Esophagus mucosa (tissue), 1 donor: Measurements from ENCODE around the gene DGKI. TPM values are rescaled to one million over a fixed set of nuclear protein-coding genes. Genes with fewer than 3 reads are reported as not detected.
A peak's percentile ranks its signal among the peaks of the same experiment; 100 is the strongest.

Experiments used
- ATAC-seq: fragments of 200-7000 bp; cut with Tn5 transposase; one replicate; pipeline ENCODE4 v1.9.1; 2020
- total RNA-seq: library from RNA; stranded (reverse); gene quantifications from one replicate; pipeline ENCODE4 v1.2.4, GENCODE V29; 2023
- donor health status: DM: yes; HTN: yes; CAD: no.

The DGKI gene
- total RNA-seq, 1 donor from 2014 or later = 0.20 TPM

DNA sequence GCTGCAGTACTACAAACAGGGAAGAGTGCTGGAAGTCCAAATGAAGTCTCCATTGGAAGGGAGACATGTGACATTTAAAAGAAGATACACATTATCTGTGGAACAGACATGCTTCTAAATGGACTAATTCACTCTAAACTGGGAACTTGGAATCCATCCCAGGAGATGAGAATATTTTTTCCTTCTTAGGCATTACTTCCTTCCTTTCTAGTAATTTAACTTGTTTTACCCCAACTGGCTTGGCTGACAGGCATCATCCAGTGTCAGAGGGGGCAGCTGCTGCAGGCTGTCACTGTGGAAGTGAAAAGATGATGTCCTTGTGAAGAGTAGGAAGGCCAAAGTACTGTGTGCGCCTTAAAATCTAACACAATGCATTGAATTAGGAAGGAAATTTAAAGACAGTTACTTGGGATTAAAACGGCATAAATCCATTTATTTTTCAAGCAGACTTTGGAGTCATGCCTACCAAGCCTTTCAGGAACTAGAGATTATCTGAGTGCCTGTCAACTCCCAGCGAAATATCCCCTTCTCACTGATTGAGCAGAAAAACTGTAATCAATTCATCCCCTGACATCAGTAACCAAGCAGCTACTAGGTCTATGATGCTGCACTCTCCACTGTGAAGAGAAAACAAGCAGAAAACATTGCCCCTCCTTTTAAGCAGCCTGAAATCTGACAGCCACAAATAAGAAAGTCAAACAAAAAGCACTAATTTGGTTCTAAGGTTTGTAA lies 161.2 kb downstream of the DGKI start:
- ATAC-seq = no peak

DNA sequence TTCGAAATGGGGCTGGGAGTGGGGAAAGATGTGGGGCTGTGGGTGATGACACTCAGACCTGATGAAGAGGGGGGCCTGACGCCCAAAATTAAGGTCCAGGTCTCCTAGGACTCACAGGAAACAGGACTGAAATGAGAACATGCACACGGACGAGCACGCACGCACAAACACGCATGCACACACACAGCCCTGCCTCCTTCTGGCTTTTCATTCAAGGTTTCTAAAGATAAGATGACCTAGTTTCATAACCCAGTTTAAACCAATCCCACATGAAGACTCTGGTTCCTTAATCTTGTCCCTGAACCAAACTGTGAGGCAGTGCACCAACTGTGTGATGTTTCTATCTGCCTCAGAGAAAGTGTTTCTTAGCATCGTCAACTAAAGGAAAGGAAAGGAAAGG lies 162.0 kb downstream of the DGKI start:
- no peak for ATAC-seq

DNA sequence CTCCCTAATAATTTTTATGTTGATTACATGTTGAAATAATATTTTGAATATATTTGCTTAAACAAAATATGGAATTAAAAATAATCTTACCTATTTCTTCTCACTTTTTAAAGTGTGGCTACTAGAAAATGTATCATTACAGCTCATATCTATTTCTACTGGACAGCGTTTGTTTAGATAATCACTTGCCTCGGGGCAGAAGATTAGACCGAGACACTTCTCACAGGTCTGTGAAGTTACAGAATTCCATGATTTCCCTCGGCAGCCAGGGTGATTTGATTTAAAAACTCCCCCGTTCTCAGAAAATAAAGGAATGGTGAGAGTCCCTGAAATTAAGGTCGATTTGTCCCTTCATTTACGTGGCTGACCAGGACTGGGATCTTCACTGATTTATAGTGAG lies 162.5 kb downstream of the DGKI start:
- ATAC-seq = no peak

DNA sequence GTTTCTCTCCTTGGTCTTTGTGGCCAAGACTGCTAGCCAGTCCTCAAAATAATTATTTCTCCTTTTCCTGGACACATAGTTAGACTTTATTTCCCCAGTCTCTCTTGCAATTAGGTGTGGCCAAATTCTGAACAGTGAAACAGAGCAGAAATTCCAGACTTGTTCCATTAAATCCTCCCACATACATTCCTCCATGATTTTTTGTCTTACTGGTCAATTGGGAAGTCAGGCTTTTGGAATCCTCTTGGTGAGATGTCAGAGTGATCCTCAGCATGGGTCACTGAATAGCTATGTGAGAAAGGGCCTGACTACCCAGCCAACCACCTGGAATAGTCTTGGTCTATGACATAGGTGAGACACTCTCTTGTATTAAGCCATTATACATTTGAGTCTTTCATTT lies 164.2 kb downstream of the DGKI start:
- no peak for ATAC-seq

DNA sequence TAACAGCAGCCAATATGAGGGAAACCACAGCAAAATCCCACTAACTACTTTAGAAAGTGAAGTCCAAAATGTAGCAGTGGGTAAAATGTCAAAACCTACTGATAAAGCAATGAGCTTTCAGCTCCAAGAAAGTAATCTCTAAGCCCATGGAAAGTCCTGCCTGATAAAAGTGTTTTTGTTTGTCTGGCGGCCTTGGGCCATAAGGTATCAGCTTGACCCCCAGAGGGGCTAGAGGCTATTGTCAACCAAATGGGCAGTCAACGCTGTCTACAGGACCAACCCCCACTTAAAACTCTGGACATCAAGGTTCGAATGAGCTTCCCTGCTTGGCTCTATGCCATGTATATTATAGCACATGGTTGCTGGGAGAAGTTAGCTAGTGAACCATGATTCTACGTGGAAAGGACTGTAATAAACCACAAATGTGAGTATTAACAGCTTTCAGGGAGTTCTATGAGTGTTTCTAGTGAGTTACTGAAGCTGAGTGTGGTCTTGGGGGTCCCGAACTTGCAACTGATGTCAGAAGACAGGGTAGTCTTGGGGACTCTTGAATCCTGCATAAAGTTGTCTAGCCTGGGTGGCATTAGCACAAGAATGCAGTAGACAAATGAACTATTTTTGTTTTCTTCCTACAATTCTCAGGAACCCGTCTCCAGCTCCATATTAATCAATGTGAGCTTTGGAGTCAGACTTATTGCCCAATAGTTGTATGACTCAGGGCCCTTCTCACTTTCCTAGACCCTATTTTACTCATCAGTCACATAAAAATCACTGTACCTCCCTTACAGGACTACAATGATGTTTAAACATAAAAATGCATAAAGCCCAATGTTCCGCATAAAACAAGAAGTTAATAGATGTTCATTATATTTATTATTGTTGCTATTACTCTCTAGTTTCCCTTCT lies 164.9 kb downstream of the DGKI start:
- ATAC-seq = no peak

DNA sequence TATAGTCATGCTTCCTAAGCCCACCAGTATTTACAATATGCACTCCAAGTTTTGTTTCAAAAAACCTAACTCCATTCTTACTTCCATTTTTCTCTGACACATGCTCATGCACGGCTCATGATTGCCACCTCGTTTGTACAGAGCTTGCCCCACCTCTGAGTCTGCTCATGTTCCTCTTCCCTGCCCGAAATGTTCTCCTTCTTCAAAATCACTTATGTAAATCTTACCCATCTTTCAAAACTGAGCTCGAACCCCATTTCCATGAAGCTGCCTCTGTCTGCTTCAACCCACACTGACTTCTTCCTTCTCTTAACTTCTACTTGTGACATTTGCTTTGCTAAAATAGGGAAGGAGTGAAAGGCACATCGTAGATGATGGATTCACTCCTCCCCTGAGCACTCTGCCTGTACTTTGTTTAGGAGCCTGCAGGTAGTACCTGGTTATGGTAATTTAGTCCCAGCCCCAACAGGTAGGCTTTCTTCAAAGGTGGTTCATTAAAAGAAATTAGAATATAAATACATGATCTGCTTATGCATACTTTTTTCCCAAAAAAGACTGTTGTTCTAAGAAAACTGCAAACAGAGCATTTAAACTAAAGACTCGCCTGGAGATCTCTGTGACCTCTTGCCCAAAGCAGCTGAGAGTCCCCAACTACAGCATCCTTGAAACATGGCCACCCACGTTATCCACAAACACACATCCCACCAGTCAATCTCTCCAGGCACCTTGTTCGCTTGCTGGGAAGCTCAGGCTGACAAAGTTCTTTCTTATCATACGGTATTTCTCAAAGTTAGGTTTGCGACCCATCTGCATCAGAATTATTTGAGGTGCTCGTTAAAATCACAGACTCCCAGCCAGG lies 172.0 kb downstream of the DGKI start:
- ATAC-seq = no peak

DNA sequence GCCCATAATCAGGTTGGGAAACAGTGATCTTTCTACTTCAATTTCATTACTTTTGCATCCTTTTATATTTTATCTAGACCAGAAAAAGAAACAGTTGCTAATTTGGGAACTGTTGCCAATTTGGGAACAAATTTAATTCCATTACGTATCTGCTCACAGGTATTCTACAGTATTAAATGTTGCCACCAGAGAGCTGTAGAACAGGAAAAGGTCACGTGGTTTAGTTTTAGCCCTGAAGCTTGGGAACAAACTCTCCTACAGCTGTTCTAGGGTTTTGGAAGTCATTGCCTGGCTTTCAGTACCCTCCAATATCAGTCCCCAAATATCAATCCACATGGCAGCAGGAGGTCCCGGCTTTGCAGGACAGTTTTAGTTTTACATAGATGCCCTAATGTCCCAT lies 172.7 kb downstream of the DGKI start:
- no peak for ATAC-seq

DNA sequence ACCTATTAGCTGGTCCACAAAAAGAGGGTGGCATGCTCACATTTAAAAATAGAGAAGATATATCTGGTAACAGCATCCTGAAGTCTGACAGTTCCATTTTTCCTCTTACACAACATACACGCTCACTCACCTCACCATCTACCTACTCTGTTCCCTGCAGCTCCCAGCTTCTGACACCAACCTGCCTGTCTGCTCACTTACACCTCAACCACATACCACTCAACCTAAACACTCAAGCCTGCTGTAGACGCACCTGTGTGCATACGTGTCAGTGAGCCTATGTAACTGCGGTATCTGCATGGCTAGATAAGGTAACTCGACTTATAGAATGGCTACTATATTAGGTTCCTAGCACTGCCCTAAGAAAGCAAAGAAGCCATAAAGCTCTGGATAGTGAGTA lies 174.9 kb downstream of the DGKI start:
- no peak for ATAC-seq

DNA sequence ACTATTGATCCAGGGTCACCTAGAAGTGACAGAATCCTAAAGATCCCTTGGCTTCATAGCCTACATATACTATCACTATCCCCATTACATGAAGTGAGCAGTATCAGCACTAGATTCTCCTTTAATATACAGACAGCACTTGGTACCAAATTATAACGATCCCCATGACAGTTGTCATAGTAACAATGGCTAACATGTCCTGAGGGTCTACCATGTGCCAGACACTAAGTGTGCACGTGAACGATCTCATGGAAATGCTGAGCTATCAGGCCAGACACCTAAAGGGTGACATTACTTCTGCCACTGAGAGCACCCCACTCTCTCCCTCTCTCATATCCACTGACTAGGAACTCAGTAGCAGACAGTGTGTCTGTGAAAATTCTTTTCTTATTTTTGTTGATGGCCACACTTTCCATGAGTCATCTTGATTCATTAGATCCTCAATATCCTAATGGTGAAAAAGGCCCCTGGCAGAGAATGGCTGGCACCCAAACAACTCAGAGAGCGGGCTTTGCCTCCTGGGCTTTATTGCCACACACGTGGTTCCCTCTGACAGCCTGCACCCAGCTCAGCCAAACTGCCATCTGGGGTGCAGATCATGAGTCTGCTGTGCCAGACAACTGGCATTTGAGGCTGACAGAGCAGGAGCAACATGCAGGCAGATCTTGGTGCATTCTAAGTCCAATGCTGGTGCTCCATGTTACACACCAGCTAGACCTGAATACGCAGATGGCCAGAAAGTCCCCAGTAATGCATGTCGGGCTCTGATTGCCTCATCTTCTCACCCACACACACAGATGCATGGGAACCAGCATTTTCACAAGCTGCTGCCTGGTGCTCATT lies 176.3 kb downstream of the DGKI start:
- no peak for ATAC-seq

DNA sequence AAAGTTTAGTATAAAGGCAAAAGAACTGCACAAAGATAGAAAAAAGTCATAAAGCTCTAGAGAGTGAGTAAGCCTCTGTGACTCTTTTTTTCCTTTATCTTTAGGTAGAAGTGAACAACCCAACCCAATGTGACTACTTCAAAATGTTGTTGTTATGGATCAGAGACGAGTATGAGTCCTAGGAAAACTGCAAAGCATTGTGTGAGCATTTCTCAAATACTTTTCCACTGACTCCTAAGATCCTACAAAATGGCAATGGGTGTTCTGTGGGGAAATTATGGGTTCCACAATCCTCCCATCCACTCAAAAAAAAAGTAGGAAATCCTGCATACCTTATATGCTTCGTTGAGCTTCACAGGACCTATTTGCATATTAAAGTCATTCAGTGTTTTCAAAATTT lies 177.1 kb downstream of the DGKI start:
- ATAC-seq = no peak

DNA sequence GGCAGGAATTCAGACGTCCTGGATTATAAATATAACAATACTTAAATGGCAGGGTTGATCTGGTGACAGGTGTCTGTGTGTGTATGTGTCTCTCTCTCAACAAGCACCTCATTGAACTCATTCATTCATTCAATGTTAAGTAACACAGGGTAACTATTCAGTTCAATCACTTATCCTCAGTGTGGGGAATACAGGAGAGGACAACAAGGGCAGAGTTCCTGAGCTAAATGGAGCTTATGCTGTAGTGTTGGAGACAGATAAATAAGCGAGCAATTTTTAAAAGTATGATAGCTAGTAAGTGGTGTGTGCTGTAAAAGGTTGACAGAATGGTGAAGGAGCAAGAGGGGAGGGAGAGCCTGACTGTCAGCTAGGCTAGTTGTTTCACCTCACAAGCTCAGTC lies 178.4 kb downstream of the DGKI start:
- ATAC-seq = no peak

DNA sequence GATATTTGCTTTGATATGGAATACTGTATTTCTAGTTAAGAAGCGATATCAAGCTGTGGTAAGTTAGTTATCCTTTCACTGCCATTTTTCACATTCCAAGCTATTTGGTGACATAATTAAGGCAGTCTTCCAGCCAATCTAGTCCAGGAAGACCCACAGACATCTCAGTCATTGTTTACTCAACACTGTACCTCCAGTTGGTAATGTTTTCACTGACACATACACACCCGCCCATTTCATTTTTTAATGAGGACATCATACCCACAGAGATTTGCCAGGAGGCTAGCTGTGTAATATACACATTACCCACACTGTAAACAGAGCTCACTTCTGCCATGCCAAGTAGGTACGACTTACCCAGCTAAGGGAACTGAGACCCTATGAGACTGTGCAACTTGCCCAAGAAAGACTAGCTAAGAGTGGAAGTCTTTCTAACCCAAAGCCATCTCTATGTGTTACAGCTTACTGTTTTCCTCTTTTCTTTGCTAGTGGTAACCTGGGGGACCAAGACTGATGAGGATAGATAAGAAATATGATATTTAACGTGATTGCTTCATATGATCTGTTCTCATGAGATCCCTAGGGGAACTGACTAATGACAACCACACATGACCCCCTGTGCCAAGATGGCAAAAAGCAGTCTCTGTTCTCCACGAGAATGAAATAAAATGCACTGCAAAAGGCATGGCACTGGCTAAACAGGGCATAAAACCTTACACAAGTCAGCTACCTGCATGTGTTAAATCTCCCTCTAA lies 179.0 kb downstream of the DGKI start:
- no peak for ATAC-seq

DNA sequence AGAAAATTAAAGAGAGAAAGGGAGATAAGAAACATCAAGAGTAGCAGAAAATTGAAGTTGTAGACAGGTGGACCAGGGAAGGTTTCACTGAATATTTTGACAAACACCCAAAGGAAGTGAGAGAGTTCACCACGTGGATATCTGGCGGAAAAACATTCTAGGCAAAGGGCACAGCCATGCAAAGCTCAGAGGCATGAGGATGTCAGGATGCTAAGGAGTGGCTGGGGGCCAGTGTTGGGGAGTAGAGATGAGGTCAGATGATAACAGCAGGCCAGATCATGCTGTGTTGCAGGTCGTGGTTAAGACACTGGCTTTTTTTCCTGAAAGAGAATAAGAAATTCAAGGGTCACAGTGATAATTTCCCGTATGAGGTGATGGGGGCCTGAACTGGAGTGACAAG lies 181.9 kb downstream of the DGKI start:
- ATAC-seq = no peak

DNA sequence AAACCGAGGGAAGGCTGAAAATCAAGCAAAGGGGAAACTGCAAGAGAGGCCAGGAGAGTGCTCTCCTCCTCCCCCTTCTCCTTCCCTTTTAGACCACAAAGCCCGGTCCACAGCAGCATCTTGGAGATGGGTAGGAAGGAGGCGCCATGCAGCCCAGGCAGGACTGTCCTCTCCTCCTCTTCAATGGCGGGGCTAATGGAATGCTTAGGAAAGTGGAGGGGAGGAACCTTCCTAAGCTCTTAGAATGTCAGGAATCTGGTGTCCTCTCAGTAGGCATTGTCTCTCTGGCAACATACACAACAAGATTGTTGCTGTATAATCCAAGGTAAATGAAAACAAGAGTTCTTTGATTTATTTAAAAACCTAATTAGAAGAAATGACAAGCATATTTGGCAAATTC lies 185.1 kb downstream of the DGKI start:
- no peak for ATAC-seq

DNA sequence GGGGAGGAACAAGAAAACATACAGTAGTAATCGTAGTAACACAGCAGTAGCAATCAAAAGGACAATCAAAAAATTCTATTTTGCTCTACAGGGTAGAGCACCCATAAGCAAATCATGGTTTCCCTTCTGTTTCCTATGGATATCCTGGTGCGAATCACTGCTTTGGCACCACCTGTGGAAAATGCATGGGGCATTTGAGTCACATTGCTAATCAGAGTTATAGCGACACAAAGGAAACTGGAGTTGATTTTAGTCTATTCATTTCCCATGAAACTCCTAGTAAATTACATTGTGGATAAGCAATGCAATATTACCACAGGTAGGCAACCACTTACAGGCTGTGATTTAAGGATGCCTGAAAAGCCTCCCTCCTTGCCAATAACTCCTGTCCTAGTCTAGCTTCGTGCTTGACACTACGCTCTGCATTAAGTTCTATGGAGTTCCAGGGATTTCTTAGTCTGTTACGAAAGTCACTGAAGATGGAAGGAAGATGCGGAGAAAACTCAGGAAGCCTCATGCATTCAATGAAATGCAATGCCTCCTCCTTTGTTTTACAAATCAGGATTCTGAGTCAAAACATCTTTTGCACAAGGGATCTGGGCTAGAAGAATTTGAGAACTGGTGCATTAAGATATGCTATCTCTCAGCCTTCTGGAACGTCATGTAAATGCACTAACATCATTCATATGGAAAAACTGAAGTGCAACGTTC lies 188.4 kb downstream of the DGKI start:
- ATAC-seq = no peak

DNA sequence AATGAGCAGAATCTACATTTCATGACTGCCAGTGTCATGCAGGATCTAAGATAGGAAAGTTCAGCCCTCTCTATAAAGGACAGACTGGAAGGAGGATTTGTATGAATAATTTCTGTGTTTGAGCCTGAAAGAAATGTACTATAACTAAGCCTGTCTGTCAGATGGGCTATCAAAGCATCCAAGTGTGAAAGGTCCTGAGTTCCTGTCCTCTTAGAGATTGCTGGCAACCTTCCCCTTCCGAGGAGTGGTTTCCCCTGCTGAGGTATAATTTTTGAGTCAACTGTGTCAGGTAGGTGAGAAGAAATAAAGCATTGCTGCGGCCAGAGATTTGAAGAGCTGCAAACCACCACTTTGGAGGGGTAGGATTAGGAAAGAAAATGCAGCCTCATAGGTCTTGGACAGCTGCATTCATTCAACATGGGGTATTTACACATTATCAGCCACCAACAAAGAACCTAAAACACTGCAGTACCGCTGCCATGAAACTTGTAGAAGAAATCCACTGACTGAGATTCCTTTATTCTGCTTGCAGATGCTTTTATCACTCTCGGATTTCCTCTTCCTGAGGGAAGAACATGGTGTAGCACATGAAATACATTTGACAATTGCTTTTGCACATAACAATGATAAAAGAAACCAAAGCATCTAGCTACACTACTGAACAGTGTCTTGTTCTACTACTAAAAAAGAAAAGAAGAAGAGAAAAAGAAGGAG lies 189.1 kb downstream of the DGKI start:
- no peak for ATAC-seq

DNA sequence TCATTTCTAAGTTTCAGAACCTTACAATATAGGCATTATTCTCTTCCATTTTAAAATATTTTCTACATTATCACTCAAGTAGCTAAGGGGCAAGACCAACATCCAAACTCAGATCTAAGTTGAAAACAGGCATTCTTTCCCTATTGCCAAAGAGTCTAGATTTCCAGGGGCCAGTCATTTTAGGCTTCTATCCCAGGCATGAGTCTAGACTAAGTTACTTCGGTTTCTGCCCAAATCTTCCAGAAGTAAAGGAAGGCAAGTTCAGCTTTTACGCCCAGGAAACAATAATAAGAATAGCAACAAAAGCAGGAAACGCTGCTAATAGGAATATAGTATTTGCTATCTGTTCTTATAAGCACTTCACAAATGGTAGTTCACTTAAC lies 189.9 kb downstream of the DGKI start:
- no peak for ATAC-seq

DNA sequence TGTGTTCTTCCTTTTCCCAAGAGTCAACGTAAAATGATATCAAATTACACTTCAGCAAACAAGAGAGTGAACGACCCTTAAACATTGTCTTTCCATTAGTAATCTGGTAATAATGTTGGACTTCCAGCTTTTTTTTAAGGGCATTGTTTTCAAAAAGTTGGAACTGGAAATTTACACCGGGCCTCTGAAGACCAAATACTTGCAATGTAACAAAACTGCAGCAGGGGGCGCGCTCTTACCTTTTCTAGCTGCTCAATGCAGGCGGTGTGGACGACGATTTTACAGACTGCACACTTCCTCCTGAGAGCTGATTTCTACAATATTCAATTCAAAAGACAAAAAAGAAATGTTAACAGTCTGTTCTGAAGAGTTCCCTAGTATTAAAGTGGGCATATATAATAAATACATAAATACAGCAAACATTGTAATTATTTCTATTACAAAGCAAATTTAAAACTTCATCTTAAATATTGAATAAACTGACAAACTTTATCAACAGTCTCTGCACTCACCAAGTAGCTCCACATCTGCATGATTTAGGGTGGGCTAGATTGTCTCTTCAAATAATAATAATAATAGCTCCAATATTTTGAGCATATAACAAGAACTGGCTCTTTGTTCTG lies 190.4 kb downstream of the DGKI start:
- peak; percentile 49 for ATAC-seq

DNA sequence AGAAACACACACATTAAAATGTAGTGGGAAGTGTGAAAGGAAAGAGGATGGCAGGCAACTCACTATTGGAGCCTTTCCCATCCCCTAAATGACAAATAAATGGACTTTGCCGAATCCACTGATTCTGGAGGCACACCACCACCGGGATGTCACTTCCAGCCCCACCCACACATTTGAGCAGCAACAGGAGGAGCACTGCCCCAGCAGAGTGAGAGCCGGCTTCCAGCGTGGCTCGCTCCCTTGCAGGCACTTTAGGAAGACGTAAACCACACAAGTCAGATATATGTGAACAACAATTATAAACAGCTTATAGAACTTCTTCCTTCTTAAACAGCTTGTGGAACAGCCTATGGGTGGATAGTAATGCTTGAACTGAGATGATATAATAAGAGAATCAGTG lies 191.0 kb downstream of the DGKI start:
- ATAC-seq = no peak

DNA sequence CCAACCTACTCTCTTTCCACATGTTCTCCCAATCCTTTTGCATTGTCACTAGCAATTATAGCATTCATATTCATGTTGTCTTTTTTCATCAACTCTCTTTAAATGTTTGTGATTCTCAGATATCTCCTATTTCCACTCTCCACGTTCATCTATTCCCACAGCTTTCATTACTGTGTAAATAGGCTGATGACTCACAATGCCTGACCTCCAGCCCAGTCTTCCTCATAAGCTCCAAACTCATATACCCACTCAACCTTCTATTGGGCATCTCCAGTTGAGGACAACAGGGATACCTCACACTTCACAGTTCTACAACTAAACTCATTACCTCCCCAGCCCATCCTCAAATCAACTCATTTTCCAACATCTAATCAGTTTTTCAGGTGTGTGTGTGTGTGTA lies 194.1 kb downstream of the DGKI start:
- no peak for ATAC-seq
